HG03558 (cell line): Measurements from ENCODE around the gene RPL14.
A peak's percentile ranks its signal among the peaks of the same experiment; 100 is the strongest.
"Not testable (repeated sequence)": the region's sequence is repeated elsewhere in the genome, so short reads cannot be mapped to it uniquely, and the experiment has no call there.

Experiments used
- ATAC-seq: cut with Tn5 transposase; IDR thresholded peaks from one replicate; pipeline ENCODE4 v1.9.1; 2021; ENCODE audit warnings: moderate number of reproducible peaks; ENCODE audit not compliant: unreplicated experiment; ENCODE audit errors: extremely low read depth

RPL14 gene

DNA sequence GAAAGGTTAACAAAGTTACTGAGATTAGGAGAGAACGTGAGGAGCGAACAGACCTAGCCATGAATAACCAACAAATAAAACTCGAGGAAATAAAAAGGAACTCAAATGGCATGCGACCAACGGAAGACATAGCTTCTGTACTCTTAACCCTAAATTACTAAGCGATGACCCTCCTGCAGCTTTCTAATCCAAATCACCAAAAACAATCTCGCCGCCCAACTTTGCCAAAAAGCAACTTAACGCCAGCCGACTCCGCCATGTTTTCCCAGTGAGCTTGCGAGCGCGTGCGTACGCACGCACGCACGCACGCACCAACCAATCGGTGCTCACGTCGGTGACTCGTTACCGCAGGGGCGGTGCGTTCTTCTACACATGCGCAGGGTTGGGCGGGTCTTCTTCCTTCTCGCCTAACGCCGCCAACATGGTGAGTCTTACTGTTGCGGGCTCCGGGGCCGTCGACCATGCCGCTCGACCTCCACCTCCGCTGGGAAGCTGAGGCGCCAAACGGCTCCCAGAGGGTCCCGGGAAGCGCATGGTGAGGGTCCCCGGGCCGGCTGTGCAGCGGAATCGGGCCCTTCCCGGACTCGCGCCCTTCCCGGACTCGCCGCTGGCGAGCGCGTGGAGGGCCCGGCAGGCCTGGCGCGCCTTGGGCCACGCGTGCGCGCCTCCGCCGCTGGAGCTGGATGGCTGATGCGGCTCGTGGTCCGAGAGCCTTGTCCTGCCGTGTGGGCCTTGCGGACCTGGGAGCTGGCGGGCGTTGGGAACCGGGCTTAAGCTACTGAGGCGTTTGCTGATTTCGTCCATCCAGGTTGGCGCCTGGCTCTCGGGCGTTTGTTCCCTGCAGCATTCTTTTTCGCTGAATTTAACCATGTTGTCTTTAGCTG, at the start of gene RPL14:
Gene RPL14, plus strand, starts transcription at position 400 of the 884 bp plus-strand sequence. Its CDS starts 133 bp downstream, at position 533.
- ATAC-seq = peak; percentile 31

DNA sequence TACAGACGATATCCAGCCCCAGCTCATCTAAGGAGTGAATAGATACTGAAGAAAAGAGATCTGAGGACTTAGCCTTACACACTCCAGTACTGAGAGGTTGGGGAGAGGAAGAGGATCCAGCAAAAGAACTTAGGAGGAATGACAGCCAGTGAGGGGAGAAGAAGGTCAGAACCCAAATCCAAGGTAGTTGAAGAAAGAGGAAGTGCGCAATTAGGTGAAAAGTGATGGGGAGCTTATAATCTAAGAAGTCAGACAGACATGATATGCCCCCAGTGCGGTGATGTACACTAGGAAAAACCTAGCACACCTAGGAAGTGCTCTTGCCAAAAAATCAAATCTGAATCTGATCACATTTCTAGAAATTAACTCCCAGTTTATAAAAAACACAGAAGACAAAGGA, 49.5 kb upstream of the RPL14 start:
- ATAC-seq = no peak

GRCh38 chr3:40414270-40414669, 42.9 kb upstream of the RPL14 start:
- no peak for ATAC-seq

DNA sequence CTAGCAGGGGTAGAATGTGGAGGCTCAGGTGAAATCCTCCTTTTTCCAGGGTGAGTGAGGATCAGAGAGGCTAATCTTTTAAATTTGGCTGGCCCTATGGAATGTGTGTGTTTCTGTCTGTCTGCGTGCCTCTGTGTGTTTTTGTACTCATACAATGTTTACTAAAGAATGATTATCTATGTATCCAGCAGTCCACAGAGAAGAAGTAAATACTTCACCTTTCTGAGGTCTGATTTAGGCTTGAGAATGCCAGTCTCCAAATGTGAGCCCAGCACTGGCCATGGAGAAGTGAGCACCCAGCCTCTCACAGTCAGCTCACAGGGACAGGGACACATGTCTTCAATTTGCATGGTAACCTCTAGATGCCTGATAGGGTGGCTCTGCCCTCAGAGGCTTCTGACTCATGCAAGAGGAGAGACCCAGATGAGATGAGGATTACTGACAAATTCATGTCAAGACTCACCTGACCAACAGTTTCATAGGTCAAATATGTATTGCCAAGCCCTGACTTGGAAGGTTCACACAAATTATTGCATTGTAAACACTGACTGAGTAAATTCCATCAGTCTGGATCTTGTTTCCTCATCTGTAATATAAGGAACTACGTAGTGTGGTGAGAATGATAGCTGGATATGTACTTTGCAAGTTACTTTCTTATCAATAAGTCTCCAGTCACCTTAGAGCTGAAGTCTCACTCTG, 39.1 kb upstream of the RPL14 start:
- no peak for ATAC-seq

- ATAC-seq = no peak
These were observed 34.3 kb upstream of the RPL14 start for GRCh38 chr3:40422861-40423260.

- ATAC-seq = no peak
These were observed 30.0 kb upstream of the RPL14 start for GRCh38 chr3:40427045-40427669.

DNA sequence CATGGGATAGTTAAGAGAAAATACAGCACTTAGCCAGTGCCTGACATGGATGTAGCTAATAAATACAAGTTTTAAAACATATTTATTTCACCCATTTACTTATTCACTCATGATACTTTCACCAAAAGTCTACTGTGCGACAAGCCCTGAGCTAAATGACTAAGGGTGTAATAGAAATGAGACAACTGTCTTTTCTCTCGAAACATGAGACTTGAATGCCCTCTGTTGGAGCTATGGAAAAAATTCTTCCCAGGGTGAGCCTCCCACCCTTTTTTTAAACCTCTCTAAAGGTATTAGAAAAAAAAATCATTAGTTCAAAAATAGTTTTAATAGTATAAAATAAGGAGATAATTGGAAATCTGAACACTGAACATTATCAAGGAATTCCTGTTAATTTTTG, 24.3 kb upstream of the RPL14 start:
- ATAC-seq = no peak

DNA sequence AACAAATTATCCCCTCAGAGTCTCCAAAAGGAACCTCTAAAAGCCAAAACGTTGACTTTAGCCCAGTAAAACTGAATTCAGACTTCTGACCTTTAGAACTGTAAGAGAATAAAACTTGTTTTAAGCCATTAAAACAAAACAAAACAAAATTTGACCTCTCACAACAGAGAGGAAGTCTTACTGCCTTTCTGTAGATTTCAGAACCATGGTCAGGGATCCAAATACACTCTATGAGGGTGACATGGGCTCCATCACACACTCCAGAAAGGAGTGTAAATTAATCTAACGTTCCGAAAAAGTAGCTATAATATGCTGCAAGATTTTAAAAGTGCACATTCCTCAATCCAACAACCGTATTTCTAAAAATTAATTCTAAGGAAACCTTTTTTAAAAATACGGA, 19.2 kb upstream of the RPL14 start:
- no peak for ATAC-seq

GRCh38 chr3:40445062-40445461, 12.1 kb upstream of the RPL14 start:
- ATAC-seq = no peak

- no peak for ATAC-seq
These were observed 11.3 kb upstream of the RPL14 start for GRCh38 chr3:40445880-40446279.

DNA sequence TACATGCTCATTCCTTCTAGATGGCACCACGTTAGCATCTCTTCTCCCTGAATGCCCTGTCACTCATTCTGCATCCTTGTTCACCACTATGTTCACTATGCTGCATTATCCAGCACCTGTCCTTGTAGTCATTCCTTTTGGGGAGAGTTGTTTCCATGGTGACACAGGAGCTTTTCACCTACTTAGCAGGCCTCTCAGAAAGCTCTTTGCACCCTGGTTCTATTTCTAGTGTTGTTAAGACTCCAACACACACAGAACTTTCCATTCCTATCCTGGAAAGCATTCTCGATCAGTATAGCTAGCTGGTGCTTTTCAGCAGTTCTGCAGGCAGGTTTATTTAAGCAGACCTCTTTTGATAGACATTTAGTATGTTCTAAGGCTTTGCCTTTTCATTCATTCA, 6.7 kb upstream of the RPL14 start:
- ATAC-seq = no peak

- ATAC-seq = no peak
These were observed 5.6 kb upstream of the RPL14 start for GRCh38 chr3:40451551-40451950.

- no peak for ATAC-seq
These were observed 5.1 kb upstream of the RPL14 start for GRCh38 chr3:40452057-40452456.

GRCh38 chr3:40452562-40452875, 4.6 kb upstream of the RPL14 start:
- no peak for ATAC-seq

DNA sequence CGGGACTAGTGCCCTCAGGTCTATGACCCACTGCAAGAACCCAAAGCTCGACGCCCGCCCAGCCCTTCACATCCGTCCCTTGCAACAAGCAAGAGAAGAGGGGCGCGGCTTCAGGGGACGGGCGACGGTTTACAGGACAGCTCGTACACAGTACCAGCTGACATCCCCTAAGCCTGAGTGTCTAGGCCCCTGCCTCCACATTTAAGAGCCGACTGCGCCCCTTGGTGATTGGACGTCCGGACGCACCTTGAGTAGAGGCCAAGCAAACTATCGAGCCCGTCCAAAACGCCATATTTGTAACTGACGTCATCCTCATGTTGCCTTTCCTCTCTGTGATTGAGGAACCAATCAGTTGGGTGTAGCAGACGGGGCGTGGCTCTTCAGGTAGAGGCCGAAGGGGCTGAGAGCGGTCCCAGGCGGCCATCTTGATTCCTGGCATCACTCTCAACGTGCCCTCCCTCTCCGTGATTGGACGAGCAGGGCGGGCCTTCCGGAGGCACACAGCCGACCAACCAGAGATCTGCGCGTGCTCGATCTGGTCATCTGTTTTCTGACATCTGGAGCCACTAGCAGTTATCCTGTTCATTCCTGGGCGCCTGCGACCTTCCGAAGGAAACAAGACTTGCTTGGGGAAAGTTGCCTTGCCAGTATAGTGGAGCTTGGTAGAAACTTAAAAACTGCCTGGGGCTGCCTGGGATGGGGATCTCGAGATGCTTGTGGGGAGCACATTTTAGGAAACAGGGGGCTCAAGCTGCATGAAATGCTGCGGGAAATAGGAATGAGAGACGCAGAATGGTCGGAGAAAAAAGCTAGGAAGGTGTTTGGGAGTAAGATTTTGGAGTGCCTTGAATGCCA, 4.0 kb upstream of the RPL14 start:
- peak; percentile 86 for ATAC-seq

DNA sequence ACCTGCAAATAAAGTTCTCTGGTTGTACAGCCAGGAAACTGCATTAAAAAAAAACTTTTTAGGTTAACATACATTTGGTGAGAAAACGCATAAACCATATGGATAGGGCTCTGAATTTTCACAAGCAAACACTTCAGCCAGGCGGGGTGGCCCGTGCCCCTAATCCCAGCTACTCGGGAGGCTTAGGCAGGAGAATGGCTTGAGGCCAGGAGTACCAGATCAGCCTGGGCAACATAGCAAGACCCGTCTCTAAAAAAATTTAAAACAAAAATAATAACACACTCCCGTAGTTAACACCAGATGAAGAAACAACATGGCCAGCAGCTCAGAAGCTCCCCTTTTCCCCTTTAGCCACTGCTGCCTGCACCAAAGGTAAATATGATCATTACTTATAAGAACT, 3.2 kb upstream of the RPL14 start:
- ATAC-seq = no peak

- no peak for ATAC-seq
These were observed 1.8 kb upstream of the RPL14 start for GRCh38 chr3:40455328-40455727.

DNA sequence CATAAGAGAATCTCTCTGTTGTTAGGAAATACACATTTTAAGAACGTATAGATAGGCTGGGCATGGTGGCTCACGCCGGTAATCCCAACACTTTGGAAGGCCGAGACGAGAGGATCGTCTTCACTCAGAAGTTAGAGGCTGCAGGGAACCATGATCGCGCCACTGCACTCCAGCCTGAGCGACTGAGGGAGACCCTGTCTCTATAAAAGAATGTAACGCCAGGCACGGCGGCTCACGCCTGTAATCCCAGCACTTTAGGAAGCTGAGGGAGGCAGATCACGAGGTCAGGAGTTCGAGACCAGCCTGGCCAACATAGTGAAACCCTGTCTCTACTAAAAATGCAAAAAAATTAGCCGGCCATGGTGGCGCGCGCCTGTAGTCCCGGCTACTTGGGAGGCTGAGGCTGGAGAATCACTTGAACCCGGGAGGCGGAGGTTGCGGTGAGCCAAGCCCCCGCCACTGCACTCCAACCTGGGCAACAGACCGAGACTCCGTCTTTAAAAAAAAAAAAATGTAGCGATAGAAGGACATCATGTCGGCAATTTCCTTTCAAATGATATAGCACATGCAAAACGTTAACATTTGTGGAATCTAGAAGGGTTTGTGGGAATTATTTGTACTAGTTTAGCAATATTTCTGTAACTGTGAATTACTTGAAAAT, 730 bp upstream of the RPL14 start:
- no peak for ATAC-seq

DNA sequence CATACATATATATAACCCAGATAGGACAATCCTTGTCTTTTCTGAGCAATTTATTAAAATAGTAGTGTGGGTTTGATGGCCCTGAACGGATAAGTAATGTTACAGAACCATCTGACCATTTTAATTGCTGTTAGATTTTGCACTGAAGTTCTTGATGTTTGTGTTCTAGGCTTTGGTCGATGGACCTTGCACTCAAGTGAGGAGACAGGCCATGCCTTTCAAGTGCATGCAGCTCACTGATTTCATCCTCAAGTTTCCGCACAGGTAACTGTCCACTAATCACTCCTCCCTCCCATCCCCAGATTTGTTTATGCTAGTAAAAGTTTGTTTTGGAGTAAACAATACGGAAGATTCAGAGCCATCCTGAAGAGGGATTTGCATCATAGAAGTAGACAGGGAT, 1.3 kb downstream of the RPL14 start:
- ATAC-seq = no peak

GRCh38 chr3:40460481-40460880, 3.3 kb downstream of the RPL14 start:
- ATAC-seq = not testable (repeated sequence)
